ENCODE results near the gene MYOD1. TPM values are rescaled to one million over a fixed set of nuclear protein-coding genes. Genes with fewer than 3 reads are reported as not detected.

Gene MYOD1
- total RNA-seq, 1 experiment from 2014 or later, result not detected

DNA sequence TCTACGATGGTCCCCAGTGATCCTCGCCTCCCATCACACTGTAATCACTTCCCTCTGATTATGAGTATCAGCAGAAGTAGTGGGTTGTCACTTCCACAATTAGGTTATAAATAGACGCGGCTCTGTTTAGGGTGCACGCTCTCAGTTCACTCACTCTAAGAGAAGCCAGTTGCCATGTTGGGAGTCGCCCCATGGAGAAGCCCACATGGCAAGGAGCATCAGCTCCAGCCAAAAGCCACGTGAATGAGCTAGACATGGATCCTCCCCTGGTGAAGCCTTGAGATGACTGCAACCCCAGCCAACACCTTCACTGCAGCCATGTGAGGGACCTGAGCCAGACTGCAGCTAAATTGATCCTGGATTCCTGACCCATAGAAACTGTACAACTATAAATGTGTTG, 26.4 kb upstream of the MYOD1 start:
- Histone ChIP-seq H3K27me3 (ENCODE audit: control insufficient read depth, insufficient read depth, low read length) (peaks cover 10% of the 10 kb centered on the region; the same call in 1 of the 2 replicates), H3K4me3 (ENCODE audit: low read depth in 2 of 2, low read length in 2 of 2) (no peak overlapping the region), H3K9me3 (ENCODE audit: control insufficient read depth, insufficient read depth, low read depth, low read length) (no peaks in the 10 kb centered on the region), H3K36me3 (ENCODE audit: control insufficient read depth, insufficient read depth, low read length) (no peaks in the 10 kb centered on the region), H3K27ac (ENCODE audit: low read length) (no peak overlapping the region), H3K4me1 (ENCODE audit: control insufficient read depth, insufficient read depth, low read length) (no peaks in the 10 kb centered on the region)
- CTCF ChIA-PET, result no interaction called here
- DNase-seq (ENCODE audit: low read depth, low spot score), result no peak
- TF ChIP-seq, protein P1, sequence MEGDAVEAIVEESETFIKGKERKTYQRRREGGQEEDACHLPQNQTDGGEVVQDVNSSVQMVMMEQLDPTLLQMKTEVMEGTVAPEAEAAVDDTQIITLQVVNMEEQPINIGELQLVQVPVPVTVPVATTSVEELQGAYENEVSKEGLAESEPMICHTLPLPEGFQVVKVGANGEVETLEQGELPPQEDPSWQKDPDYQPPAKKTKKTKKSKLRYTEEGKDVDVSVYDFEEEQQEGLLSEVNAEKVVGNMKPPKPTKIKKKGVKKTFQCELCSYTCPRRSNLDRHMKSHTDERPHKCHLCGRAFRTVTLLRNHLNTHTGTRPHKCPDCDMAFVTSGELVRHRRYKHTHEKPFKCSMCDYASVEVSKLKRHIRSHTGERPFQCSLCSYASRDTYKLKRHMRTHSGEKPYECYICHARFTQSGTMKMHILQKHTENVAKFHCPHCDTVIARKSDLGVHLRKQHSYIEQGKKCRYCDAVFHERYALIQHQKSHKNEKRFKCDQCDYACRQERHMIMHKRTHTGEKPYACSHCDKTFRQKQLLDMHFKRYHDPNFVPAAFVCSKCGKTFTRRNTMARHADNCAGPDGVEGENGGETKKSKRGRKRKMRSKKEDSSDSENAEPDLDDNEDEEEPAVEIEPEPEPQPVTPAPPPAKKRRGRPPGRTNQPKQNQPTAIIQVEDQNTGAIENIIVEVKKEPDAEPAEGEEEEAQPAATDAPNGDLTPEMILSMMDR (IDR thresholded peaks at IDR 0.05), result no peak
- TF ChIP-seq SIN3A (IDR thresholded peaks at IDR 0.05; ENCODE audit: borderline replicate concordance, insufficient read depth, low read depth, low read length) (no peak), POLR2AphosphoS5 (IDR thresholded peaks at IDR 0.05; ENCODE audit: low read depth, low read length) (no peak), TCF7L2 (IDR thresholded peaks at IDR 0.05; ENCODE audit: low read depth, low read length) (no peak)
- TF ChIP-seq, protein P2, sequence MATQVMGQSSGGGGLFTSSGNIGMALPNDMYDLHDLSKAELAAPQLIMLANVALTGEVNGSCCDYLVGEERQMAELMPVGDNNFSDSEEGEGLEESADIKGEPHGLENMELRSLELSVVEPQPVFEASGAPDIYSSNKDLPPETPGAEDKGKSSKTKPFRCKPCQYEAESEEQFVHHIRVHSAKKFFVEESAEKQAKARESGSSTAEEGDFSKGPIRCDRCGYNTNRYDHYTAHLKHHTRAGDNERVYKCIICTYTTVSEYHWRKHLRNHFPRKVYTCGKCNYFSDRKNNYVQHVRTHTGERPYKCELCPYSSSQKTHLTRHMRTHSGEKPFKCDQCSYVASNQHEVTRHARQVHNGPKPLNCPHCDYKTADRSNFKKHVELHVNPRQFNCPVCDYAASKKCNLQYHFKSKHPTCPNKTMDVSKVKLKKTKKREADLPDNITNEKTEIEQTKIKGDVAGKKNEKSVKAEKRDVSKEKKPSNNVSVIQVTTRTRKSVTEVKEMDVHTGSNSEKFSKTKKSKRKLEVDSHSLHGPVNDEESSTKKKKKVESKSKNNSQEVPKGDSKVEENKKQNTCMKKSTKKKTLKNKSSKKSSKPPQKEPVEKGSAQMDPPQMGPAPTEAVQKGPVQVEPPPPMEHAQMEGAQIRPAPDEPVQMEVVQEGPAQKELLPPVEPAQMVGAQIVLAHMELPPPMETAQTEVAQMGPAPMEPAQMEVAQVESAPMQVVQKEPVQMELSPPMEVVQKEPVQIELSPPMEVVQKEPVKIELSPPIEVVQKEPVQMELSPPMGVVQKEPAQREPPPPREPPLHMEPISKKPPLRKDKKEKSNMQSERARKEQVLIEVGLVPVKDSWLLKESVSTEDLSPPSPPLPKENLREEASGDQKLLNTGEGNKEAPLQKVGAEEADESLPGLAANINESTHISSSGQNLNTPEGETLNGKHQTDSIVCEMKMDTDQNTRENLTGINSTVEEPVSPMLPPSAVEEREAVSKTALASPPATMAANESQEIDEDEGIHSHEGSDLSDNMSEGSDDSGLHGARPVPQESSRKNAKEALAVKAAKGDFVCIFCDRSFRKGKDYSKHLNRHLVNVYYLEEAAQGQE (IDR thresholded peaks at IDR 0.05; ENCODE audit: insufficient read depth in 1 of 2, low read depth in 2 of 2, low read length in 1 of 2), result no peak
- intact Hi-C loops (cut with micrococcal nuclease; ENCODE audit: unreplicated experiment), result no loop called here
- BruUV-seq (replicated peaks), result no TSS peak
- ATAC-seq, result no peak
- in situ Hi-C loops (cut with HindIII; ENCODE audit: low pct_unique_long_range_greater_than_20kb, low sequenced_read_pairs), result no loop called here
- POLR2A ChIA-PET, result no interaction called here

DNA sequence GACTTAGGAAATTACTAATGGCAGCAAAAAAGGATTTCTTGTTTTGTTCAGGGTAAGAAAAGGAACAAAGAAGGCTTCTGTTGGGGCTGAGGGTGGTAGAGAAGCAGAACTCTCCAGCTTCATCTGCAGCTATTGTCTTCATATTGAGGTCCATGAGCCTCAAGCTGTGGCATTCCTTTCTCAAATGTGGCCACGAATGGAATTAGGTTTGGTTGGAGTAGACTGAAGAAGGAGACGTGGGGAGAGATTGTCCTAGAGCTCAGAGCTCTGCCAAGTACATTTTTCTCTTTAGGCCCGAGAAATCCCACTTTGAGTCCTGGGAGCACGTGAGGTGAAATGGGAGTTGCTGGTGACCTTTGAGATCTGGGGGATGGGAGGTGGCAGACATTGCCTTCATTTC, 25.8 kb upstream of the MYOD1 start:
- POLR2A ChIA-PET, result no interaction called here

More for the DNA sequence above, 25.8 kb upstream of the MYOD1 start:
- CTCF ChIA-PET, result no interaction called here
- in situ Hi-C loops (cut with HindIII; ENCODE audit: low pct_unique_long_range_greater_than_20kb, low sequenced_read_pairs), result no loop called here
- Histone ChIP-seq H3K4me1 (ENCODE audit: control insufficient read depth, insufficient read depth, low read length) (no peaks in the 10 kb centered on the region), H3K9me3 (ENCODE audit: control insufficient read depth, insufficient read depth, low read depth, low read length) (no peaks in the 10 kb centered on the region), H3K27ac (ENCODE audit: low read length) (no peak overlapping the region), H3K36me3 (ENCODE audit: control insufficient read depth, insufficient read depth, low read length) (no peaks in the 10 kb centered on the region), H3K27me3 (ENCODE audit: control insufficient read depth, insufficient read depth, low read length) (peaks cover 10% of the 10 kb centered on the region; the same call in 1 of the 2 replicates), H3K4me3 (ENCODE audit: low read depth in 2 of 2, low read length in 2 of 2) (no peak overlapping the region)
- ATAC-seq (no peak), DNase-seq (ENCODE audit: low read depth, low spot score) (no peak)
- intact Hi-C loops (cut with micrococcal nuclease; ENCODE audit: unreplicated experiment), result no loop called here
- TF ChIP-seq, protein P2 (IDR thresholded peaks at IDR 0.05; ENCODE audit: insufficient read depth in 1 of 2, low read depth in 2 of 2, low read length in 1 of 2), result no peak
- TF ChIP-seq POLR2AphosphoS5 (IDR thresholded peaks at IDR 0.05; ENCODE audit: low read depth, low read length) (no peak), TCF7L2 (IDR thresholded peaks at IDR 0.05; ENCODE audit: low read depth, low read length) (no peak), SIN3A (IDR thresholded peaks at IDR 0.05; ENCODE audit: borderline replicate concordance, insufficient read depth, low read depth, low read length) (no peak)
- TF ChIP-seq, protein P1 (IDR thresholded peaks at IDR 0.05), result no peak
- no TSS peak for BruUV-seq (replicated peaks)

All from Panc1 (cell line).